T-helper 2 cell treated with Interferon-gamma antibody and Interleukin-4, amounts not matched to agents 100 ng/mL and 5 ng/mL, for 36 hours (primary cell): ENCODE data around the gene MCRIP2. TPM values are rescaled to one million over a fixed set of nuclear protein-coding genes. Genes with fewer than 3 reads are reported as not detected.
"Not testable (repeated sequence)": the region's sequence is repeated elsewhere in the genome, so short reads cannot be mapped to it uniquely, and the experiment has no call there.

Experiments used
- intact Hi-C: fragments of 100-400 bp; cut with micrococcal nuclease; formaldehyde crosslinking; loops from one replicate; pipeline ENCODE4 v1.15.1; 2023
- total RNA-seq: library from RNA; stranded (reverse); gene quantifications from 2 replicates; pipeline ENCODE4 v1.2.3, GENCODE V29; 2022

Gene MCRIP2, protein sequence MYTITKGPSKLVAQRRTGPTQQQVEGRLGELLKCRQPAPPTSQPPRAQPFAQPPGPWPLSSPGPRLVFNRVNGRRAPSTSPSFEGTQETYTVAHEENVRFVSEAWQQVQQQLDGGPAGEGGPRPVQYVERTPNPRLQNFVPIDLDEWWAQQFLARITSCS
- 24.5 and 32.0 TPM in 2 replicates for total RNA-seq

DNA sequence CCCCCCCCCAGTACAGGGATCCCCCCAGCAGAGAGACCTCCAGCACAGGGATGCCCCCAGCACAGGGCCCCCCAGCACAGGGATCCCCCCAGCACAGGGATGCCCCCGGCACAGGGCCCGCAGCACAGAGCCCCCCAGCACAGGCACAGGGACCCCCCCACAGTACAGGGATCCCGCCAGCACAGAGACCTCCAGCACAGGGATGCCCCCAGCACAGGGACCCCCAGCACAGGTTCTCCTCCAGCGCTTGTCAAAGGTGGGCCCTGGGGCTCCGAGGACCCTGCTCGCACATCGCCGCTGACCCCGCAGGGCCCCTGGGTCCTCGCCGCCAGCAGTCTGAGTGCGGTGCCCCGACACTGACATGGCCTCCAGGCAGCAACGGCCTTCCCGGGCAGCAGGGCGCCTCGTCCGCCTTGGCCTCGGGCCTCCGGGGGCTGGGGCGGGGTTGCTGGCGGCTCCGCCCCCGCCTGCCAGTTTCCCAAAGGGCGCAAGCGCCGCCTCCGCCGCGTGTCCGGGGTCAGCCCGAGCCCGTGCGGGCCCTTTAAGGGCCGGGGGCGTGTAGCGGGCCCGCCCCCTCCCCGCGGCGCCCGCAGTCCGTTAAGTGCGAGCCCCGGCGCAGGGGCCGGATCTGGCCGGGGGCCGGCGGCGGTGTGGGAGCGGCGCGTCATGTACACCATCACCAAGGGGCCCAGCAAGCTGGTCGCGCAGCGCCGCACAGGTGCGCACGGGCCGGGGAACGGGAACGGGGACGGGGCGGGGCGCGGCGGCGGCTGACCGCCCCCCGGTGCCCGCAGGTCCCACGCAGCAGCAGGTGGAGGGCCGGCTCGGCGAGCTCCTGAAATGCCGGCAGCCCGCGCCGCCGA is at the start of gene MCRIP2:
Gene MCRIP2 (plus strand): TSS at position 503 of the 863 bp plus-strand sequence. CDS start 164 bp downstream, at position 667.
- intact Hi-C loops: no loop called here

DNA sequence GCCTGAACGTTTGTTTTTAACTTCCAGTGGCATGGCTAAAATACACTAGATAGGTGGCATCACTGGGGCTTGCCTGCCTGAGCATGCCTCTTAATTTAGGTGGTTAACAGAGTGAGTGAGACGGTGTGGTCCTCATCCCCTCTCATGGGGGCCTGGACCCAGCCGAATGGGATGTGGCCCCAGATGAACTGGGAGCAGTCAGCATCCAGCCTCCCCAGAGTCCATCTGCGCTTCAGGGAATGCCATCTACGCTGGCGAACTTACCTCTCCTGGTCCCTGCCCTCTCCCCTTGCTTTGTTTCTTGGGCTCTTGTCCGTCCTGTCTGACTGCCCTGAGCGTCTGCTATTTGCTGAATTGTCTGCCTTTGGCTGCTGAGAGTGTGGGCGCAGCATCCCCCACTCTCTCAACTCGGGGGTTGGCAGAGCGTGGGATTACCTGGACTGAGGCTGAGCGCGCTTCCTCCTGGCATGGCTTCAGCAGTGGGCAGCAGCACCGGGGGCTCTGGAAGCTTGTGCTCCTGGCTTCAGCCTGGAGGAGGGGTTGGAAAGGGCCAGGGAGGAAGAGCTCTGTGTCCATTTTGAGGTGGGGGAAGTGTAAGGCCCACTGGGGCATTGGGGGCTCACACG is 49.6 kb upstream of the MCRIP2 start:
- intact Hi-C loops: no loop called here

DNA sequence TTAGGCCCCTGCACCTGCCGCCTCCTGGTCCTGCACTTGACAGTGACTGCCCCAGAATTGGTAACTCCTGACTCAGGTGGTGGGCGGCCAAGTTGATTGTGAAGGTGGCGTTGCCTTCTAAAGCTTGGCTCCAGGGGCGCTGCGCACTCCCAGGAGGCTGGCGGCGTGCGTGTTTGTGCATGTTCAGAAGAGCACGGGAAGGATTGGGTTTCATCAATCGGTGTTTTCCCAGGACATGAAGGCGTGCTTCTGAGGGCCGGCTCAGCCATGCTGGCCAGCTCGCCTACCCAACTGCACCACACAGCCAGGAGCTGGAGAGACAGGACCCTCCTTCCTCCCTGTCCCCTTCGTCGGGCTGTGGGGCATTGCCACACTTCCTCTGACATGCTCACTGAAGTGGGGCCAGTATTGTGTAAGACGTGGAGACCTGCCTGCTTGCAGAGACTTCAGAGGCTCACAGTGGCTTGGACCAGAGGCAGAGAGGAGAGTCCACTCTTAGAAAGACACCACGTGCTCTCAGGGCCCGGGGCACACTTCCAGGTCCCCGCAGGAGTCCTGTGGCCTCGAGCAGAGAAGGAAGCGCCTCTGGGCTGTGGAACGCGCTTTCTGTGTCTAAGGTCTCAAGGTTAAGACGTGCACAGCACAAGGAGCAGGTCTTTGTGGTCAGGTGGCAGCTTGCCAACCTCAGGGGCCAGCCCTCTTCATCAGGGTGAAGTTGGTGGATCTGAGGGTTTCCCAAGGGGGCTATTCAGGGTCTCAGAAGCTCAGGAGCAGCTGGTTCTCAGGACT is 48.9 kb upstream of the MCRIP2 start:
- intact Hi-C loops: no loop called here

DNA sequence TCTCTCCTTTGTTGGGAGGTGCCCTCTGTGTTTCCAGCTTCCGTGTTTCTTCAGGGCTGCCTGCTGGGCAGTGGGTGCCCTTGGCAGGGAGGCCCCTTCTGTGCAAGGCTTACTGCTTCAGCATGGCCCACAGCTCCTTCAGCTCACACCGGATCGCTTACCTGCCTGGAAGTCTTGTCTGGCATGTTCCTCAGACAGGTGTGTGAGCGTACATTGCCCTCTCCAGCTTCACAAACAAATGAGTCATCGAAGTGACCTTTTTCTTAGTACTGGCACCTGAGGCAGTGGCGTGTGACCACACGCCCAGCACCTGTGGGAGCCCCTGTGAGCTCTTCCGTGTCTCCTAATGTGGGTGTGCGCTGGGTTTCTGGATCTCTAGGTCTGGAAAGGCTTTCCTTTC is 48.2 kb upstream of the MCRIP2 start:
- intact Hi-C loops: no loop called here

DNA sequence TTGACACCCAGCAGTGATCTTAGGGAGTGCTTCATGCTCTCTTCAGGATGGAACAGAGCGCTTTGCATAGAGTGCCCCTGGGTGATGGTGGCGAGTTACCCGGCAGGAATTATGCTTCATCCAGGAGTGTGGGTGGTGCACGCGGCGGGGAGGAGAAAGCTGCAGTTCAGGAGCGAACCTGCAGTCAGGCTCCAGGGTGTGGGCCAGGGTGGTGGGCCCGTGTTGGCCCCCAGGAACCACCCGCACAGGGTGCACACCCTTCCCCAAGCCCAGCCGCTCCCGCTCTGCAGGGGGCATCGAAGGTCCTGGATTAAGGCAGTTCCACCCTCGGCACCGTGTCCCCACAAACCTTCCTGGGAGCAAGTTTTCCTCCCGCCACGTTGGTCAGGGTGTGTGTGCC is 47.8 kb upstream of the MCRIP2 start:
- intact Hi-C loops: no loop called here

DNA sequence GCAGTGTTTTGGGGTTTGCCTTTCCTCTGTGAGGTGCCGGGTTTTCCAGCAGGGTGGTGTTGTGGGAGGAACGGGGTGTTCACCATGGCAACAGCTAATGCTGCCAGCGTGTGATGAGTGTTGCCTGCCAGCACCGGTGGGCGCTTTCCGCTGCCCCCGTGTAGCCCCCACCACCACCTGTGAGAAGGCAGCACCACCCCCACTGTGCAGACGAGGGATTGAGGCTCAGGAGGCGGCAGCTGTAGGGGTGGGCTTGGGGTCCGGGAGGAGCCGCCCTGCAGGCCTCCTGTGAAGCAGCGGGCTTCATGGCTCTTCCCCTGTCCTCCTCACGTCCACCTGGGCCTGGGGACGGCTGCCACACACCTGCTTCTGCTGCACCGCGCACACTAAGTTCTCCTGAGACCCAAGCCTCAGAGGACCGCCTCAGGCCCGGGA is 46.5 kb upstream of the MCRIP2 start:
- intact Hi-C loops: no loop called here

DNA sequence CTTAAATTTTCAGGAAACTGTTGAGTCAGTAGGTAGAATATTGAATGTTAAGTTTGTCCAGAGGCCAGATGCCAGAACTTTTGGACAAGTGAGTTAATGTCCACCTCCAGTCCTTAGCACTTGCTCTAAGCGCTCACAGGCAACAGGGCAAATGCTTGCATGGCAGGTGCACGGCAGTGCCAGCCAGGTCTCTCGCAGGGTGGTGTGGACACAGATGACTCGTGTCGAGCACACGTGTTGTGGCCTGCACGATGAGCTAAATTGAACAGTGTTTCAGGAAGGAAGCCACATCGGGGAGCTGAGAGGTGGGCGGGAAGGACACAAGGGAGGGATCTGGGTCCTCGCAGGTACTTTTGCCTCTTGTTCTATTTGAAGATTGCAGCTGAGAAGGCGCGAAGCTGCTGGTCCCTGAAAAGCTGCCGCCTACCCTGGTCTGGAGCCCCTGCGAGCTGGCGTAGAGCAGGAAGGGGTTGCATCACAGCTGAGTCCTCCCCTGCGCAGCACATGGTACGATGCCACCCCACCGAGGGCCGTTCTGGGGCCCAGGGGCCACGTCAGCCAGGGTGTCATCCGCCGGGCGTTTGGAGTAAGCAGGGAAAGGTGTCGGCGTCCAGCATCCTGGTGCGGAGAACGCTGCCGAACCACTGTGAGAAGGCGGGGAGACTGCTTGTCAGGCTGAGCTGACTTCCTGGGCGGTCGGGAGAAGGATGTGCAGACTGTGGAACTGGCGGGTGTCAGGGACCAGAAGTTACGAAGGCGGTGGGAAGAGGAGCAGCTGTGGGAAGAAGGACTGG is 45.5 kb upstream of the MCRIP2 start:
- intact Hi-C loops: no loop called here

DNA sequence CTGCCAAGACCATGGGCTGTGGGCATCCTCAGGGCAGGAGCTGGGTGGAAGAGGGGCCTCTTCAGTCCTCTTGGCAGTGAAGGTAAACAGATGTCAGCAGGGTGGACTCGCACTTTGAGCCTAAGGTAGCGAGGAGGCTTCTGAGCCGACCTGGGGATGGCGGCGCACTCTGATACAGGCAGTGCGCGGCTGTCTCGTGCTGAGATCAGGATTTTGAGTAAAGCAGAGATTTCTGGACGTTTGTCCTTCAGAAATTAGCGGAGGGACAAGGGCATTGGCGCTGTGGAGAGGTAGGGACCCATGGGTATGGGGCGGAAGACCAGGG is 44.9 kb upstream of the MCRIP2 start:
- intact Hi-C loops: no loop called here

DNA sequence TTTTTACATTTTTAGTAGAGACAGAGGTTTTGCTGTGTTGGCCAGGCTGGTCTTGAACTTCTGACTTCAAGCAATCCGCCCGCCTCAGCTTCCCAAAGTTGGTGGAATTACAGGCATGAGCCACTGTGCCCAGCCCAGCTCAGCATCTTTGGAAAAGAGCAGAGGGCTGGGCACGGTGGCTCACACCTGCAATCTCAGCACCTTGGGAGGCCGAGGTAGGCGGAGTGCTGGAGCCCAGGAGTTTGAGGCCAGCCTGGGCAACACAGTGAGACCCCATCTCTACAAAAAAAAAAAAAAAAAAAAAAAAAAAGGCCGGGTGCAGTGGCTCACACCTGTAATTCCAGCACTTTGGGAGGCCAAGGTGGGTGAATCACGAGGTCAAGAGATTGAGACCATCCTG is 44.0 kb upstream of the MCRIP2 start:
- intact Hi-C loops: not testable (repeated sequence)

DNA sequence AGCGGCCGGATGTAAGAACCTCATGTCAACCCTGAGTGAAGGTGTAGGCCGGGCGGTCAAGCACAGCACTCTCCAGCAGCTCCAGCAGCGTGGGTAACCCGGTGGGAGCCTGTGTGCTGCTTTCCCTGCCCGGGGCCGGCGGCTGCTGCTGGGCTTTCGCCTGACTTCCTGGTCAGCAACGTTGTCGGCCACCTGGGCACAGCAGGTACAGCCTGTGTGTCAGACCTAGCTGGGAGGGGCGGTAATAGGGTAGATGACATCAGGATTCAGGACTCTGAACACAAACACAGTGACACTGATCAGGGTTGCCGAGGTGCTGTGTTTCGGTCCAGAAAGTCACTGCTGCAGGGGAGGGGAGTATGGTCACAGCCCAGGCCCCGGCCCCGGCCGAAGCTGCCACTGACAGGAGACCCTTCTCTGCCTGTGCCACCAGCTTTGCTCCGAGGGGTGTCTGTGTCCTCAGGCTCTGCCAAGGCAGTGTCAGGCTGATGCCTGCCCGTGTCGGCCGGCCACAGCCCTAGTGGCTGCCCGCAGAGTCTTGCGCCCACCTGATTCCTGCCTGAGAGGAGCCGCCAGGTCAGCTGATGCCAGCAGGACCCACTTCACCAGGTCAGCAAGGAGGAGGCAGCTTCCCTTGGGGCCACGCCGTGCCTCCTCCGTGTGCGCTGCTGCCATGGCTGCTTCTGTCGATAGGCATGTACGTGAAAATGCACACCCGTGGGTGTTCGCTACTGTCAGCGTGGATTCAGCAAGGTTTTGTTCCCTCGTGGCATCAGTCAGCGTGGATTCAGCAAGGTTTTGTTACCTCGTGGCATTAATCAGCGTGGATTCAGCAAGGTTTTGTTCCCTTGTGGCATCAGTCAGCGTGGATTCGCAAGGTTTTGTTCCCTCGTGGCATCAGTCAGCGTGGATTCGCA is 42.5 kb upstream of the MCRIP2 start:
- intact Hi-C loops: no loop called here

DNA sequence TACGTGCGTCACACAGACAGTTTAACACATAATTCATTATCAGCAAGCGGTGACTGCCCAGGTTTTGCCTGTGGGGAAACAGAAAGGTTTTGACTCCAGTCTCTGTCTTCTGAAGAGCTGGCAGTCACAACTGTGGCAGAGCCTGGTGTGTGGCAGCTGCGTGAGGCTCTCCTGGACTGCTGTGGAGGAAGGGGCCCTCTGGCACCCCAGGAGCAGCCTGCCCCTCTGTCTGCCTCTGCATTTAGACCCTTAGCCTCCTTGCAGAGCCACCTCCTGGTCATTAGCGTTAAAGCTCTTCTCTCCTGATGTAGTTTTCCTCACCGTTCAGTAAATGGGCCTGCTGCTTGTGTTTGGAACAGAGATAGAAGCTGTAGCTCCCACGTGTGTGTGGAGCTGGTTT is 40.8 kb upstream of the MCRIP2 start:
- intact Hi-C loops: no loop called here

DNA sequence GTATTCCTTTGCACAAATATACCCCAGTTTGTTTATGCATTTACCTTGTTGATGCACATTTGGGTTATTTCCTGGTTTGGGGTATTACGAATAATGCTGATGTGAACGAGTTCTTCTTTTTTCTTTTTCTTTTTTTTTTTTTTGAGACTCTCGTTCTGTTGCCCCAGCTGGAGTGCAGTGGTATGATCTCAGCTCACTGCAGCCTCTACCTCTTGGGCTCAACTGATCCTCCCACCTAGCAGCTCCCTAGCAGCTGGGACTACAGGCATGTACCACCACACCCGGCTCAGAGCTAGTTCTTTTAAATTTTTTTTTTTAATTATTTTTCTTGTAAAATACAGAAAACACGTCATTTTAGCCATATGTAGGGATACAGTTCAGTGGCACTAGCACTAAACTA is 37.7 kb upstream of the MCRIP2 start:
- intact Hi-C loops: no loop called here

DNA sequence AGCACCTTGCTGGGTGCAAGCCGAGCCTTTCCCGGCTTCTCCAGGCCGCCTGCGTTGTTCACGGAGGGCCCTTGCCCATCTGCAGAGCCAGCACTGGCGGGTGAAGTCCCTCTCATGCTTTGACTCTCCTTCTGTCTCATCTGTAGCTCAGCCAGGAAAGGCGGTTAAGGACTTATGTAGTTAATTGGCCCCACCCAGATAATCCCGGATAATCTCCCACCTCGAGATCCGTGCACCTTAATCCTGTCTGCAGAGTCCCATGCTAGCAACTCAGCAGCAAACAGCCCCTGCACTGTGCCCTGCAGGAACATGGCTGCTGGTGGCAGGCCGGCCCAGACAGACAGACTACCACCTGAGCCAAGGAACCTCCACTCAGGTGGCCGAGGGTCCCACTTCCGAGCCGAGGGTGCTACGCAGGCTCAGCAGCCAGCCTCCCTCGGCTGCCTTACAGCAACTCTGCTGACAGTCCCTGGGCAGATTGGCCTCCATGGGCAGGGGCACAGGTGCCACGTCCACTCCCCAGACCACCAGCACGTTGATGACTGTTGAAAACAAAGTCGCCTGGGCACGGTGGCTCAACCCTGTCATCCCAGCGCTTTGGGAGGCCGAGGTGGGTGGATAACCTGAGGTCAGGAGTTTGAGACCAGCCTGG is 34.8 kb upstream of the MCRIP2 start:
- intact Hi-C loops: no loop called here

DNA sequence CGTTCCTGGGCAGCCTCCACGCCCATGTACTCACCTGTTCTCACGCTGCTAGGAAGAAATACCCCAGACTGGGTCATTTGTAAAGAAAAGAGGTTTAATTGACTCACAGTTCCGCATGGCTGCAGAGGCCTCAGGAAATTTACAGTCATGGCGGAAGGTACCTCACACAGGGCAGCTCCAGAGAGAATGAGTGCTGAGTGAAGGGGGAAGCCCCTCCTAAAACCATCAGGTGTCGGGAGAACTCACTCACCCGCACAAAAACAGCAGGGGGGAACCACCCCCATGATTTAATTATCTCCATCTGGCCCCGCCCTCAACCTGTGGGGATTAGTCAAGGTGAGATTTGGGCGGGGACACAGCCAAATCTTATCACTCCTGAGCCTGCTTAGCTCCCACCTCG is 33.6 kb upstream of the MCRIP2 start:
- intact Hi-C loops: no loop called here

DNA sequence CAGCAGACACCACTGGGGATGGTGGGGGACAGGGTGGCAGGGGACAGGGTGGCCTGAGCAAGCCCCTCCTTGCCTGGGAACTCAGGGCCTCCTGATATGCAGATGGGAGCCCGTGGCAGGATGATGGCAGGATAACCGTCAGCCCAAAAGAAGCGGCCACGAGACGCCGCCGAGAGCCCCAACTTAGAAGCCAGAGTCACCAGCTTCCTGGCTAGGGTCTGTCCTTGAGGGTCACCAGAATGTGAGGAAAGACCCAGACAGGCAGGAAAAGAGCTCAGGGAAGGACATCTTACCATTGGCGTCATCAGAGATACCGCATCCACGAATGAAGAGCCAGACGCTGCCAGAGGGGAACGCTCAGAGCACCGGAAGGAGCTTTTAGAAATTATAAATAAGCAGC is 32.3 kb upstream of the MCRIP2 start:
- intact Hi-C loops: no loop called here

DNA sequence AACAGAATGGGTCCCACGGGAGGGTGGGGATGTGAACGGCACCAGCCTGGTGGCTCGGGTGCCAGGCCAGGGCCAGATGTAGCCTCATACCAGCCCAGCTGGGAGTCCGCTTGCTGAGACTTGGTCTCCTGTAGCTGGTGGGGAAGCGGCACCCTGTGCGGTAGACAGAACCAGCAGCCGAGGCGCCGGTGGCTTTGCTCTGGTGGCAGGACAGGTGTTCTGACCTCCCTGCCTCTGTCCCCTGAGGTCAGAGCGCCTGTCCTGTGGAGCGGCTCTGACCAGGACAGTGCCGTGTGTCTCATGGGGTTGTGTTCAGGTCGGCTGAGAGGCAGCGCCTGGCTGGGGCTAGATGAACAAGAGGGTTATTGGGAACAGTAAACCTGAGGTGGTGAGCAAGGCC is 31.6 kb upstream of the MCRIP2 start:
- intact Hi-C loops: no loop called here

DNA sequence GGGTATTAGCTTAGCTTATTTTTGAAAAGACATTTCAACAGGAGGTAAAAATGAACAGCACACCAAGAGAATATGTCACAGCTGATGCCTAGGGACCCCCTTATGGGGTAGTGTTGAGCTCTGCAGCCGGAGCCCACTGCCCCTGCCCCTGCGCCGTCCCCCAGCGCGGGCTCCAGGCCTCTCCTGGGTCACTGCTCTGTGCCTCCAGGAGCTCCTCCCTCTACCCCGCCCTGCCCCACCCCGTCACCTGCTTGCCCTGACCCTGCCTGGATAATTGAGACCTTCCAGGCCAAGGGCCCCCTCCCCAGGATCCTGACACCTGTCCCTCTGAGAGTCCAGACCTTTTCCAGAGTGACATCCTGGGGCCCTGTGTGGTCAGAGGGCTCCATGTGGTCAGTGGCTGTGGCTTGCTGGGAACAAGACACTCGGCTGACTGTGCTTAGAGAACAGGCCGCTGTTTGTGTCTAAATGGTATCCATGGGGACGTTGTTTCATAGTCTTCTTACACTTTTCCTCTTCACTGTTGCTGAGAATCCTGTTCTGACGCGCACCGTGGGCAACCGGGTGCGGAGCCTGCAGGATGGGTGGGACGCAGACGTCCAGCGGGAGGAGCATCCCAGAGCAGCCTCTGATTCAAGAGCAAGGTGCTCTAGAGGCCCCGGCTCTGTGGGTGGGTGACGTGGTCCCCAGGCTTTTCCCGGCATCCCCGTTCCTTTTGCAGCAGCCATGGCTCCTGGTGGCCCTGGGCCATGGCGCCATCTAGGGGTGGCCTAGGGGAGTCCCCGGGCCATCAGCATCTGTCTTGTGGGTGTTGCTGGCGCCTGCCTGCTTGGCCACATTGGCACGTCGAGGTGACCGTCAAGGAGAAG is 30.9 kb upstream of the MCRIP2 start:
- intact Hi-C loops: no loop called here

DNA sequence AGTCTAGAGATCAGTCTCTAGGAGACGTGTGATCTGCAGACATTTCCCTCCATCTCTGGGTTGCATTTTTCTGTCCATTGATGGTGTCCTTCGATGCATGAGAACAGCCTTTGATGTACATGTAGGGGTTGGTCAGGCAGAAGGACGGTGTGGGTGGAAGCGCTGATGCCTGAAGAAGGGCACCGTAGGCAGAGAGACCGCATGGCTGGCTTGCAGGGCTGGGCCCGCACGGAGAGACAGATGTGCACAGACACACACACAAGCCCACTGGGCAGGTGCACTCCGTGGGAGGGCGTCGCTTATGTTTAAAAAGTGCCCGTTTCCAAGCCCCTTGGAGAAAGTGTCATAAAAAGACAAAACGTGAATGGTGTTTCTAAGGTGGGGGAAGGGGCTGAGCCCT is 26.5 kb upstream of the MCRIP2 start:
- intact Hi-C loops: no loop called here
